ENCODE measurements around the gene ADAM15.

Gene ADAM15

GRCh38 chr1:155064832-155065429 lies 13.8 kb downstream of the ADAM15 start:
- in situ Hi-C loops (cut with HindIII; ENCODE audit: low sequenced_read_pairs): no loop called here
- H3K4me3 ChIP-seq (ENCODE audit: low read depth, low read length): no peak overlapping the region

GRCh38 chr1:155066777-155067176 lies 15.7 kb downstream of the ADAM15 start:
- TF ChIP-seq CTCF (IDR thresholded peaks at IDR 0.05; ENCODE audit: low read depth, low read length): no peak
- in situ Hi-C loops (cut with HindIII; ENCODE audit: low sequenced_read_pairs): no loop called here
- no peak overlapping the region for H3K4me3 ChIP-seq (ENCODE audit: low read depth, low read length)
- DNase-seq (ENCODE audit: low read depth, low spot score): no peak

More at GRCh38 chr1:155064832-155065429, 13.8 kb downstream of the ADAM15 start:
- no peak for TF ChIP-seq CTCF (IDR thresholded peaks at IDR 0.05; ENCODE audit: low read depth, low read length)
- DNase-seq (ENCODE audit: low read depth, low spot score): no peak

GRCh38 chr1:155068599-155068998 lies 17.5 kb downstream of the ADAM15 start:
- no peak for DNase-seq (ENCODE audit: low read depth, low spot score)
- in situ Hi-C loops (cut with HindIII; ENCODE audit: low sequenced_read_pairs): no loop called here
- no peak overlapping the region for H3K4me3 ChIP-seq (ENCODE audit: low read depth, low read length)

GRCh38 chr1:155069551-155070157 lies 18.5 kb downstream of the ADAM15 start:
- in situ Hi-C loops (cut with HindIII; ENCODE audit: low sequenced_read_pairs): no loop called here
- no peak for TF ChIP-seq CTCF (IDR thresholded peaks at IDR 0.05; ENCODE audit: low read depth, low read length)

More at GRCh38 chr1:155068599-155068998, 17.5 kb downstream of the ADAM15 start:
- no peak for TF ChIP-seq CTCF (IDR thresholded peaks at IDR 0.05; ENCODE audit: low read depth, low read length)

GRCh38 chr1:155070158-155070621 lies 19.1 kb downstream of the ADAM15 start:
- no peak for DNase-seq (ENCODE audit: low read depth, low spot score)
- no peak overlapping the region for H3K4me3 ChIP-seq (ENCODE audit: low read depth, low read length)
- TF ChIP-seq CTCF (IDR thresholded peaks at IDR 0.05; ENCODE audit: low read depth, low read length): no peak
- in situ Hi-C loops (cut with HindIII; ENCODE audit: low sequenced_read_pairs): no loop called here

More at GRCh38 chr1:155069551-155070157, 18.5 kb downstream of the ADAM15 start:
- no peak overlapping the region for H3K4me3 ChIP-seq (ENCODE audit: low read depth, low read length)
- DNase-seq (ENCODE audit: low read depth, low spot score): no peak

- TF ChIP-seq CTCF (IDR thresholded peaks at IDR 0.05; ENCODE audit: low read depth, low read length): peak; percentile 40
- H3K4me3 ChIP-seq (ENCODE audit: low read depth, low read length): peak overlapping the region; percentile 35
- peak; percentile 72 for DNase-seq (ENCODE audit: low read depth, low spot score)
- in situ Hi-C loops (cut with HindIII; ENCODE audit: low sequenced_read_pairs): no loop called here
Observed at GRCh38 chr1:155070721-155071569, 19.8 kb downstream of the ADAM15 start.
